Esophagus muscularis mucosa (tissue), 4 donors: ENCODE results near the gene MYMK. TPM values are rescaled to one million over a fixed set of nuclear protein-coding genes. Genes with fewer than 3 reads are reported as not detected.

ENCODE experiments used
- DNase-seq: peaks from one replicate; pipeline ENCODE4 v3.0.0-alpha.2; 2017; ENCODE audit errors: extremely low spot score
- H3K27ac ChIP-seq, 4 donors: fragments of 200-600 bp; sonication (generic); replicated peaks in 1 of 4; 1 replicate in 3 of 4; 2 replicates in 1 of 4; pipeline ENCODE4 v1.5.1; 2016 to 2019; ENCODE audit warnings: mild to moderate bottlenecking in 1 of 4
- H3K27me3 ChIP-seq, 4 donors: fragments of 200-600 bp; sonication (generic); one replicate each; pipeline versions ENCODE4 v1.5.1 to v1.6.0; 2016 to 2019
- H3K36me3 ChIP-seq, 4 donors: fragments of 200-600 bp; sonication (generic); one replicate each; pipeline ENCODE4 v1.5.1; 2016 to 2019
- H3K4me1 ChIP-seq, 4 donors: fragments of 200-600 bp; sonication (generic); one replicate each; pipeline ENCODE4 v1.5.1; 2016 to 2019
- H3K4me3 ChIP-seq, 4 donors: fragments of 200-600 bp; sonication (generic); 1 replicate in 2 of 4; 2 replicates in 2 of 4; pipeline ENCODE4 v1.5.1; 2016 to 2019; ENCODE audit warnings: mild to moderate bottlenecking in 4 of 4, moderate library complexity in 1 of 4
- H3K9me3 ChIP-seq, 4 donors: fragments of 200-600 bp; sonication (generic); 1 replicate in 3 of 4; 2 replicates in 1 of 4; pipeline ENCODE4 v1.5.1; 2016 to 2019
- CTCF ChIP-seq, 3 experiments: fragments of 200-600 bp in 2 of 3; fragments of 450-650 bp in 1 of 3; sonication (generic) in 2 of 3; IDR thresholded peaks; one replicate each; pipeline ENCODE4 v1.5.1; 2017 to 2019; ENCODE audit warnings: antibody characterized with exemption in 3 of 3, mild to moderate bottlenecking in 2 of 3, moderate library complexity in 1 of 3
- EP300 ChIP-seq: sonication (generic); formaldehyde crosslinking; IDR thresholded peaks from one replicate; pipeline ENCODE4 v1.6.1; 2017; ENCODE audit warnings: antibody characterized with exemption
- POLR2A ChIP-seq: fragments of 450-650 bp; IDR thresholded peaks from one replicate; pipeline ENCODE4 v1.6.1; 2017; ENCODE audit warnings: antibody characterized with exemption, moderate library complexity, mild to moderate bottlenecking, low read depth
- POLR2AphosphoS5 ChIP-seq, 2 donors: sonication (generic); formaldehyde crosslinking; IDR thresholded peaks; one replicate each; pipeline ENCODE4 v1.6.1; 2017; ENCODE audit warnings: antibody characterized with exemption in 2 of 2
- WGBS: methylation state at CpG from one replicate; pipeline ENCODE4 v1.1.5; 2018; 5-methylcytosine and 5-hydroxymethylcytosine counted together
- intact Hi-C: fragments of 100-400 bp; cut with DNase I; formaldehyde crosslinking; loops from one replicate; pipeline ENCODE4 v1.15.1; 2023
- total RNA-seq, 4 donors: library from RNA; depleted of rRNA; stranded (reverse); fragments of >200 nt; gene quantifications; one replicate each; pipeline versions ENCODE4 v1.1.0 to v1.2.1, GENCODE V29; 2016

The MYMK gene
- total RNA-seq, 4 donors from 2014 or later, result not detected

DNA sequence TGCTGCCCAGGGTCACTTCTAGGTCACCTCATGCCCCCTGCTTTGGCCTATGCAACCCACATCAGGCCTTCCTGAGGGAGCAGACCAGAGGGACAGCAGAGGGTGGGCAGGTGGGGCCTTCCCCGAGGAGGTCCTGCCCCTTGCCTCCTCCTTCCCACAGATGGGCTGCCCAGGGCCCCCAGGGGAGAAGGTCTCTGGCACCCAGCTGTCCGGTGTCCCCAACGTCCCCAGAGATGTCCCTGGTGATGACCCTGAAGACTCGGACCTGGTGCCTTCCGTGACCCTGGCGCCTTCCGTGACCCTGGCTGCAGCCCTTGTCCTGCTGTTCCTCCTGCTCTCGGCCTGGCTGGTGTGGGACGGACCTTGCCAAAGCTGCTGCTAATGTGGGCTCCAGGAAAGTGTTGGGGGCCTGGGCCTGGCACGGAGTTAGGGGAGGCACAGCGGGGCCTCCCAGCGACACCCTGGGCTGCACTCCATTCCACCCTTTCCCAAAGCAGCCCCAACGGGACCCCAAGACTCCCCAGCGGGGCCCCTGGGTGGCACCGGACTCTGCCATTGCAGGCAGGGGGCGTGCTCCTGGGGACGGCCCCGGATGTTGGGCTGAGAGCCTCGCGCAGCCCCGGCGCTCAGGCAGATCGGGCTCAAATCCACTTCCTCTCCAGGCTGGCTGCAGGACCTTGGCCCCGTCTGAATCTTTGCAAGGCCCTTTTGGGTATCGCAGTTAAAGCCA lies 39.1 kb downstream of the MYMK start:
- 54% methylated on average over 9 of the region's 25 CpGs for WGBS
- DNase-seq, result no peak
- Histone ChIP-seq H3K27ac (no peak overlapping the region), H3K27me3 (peaks cover 0 to 56% (median 0%) of the 10 kb centered on the region in 4 donors), H3K36me3 (no peaks in the 10 kb centered on the region), H3K4me3 (no peak overlapping the region), H3K4me1 (peaks cover 0 to 11% (median 7%) of the 10 kb centered on the region in 4 donors), H3K9me3 (no peaks in the 10 kb centered on the region)
- TF ChIP-seq EP300, result no peak
- no peak for TF ChIP-seq POLR2AphosphoS5 (IDR thresholded peaks at IDR 0.05)
- no peak for TF ChIP-seq CTCF (IDR thresholded peaks at IDR 0.05)
- no peak for TF ChIP-seq POLR2A
- intact Hi-C loops, result loop anchor here (2.0 kb wide), 2 partner anchors 79 to 299 kb away; no protein-coding TSS in a partner anchor

DNA sequence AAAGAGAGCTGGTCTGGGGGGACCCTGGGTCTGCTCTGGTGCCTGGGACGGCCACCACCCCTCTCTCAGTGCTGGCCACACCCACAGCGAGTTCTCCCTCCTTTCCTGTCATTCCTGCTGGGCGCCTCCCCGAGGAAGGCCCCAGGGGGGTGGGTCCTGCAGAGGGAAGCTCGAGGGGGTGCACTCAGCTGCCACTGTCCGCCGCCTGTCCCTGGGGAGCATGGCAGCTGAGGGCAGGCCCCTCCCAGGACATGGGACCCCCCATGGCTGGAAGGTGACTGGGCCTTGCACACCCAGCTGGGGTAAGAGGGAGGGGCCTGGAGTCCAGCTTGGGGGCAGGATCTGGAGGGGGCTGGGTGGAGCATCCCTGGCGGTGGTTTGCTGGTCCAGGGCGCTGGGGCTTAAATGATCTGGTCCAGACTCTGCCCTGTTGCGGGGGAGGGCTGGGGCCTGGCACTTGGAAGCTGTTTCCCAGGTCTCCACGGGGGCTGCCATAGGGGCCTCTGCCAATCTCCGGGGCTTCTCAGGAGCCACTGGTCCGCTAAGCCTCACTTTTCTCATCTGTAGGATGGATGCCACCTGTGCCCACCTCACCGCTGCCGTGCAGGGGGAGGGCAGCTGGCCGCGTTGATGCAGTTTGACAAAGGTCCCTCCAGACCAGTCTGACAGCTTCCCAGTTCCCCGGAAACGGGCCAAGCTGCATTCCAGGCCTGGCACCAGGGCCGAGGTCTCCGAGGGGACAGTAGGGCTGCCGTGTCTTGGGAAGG lies 39.9 kb downstream of the MYMK start:
- intact Hi-C loops, result no loop called here
- DNase-seq, result no peak
- H3K4me3 ChIP-seq, result no peak overlapping the region
- peaks cover 2 to 13% (median 8%) of the 10 kb centered on the region in 4 donors for H3K4me1 ChIP-seq
- no peak overlapping the region for H3K27ac ChIP-seq
- WGBS, result 59% methylated on average over 6 of the region's 22 CpGs
- H3K9me3 ChIP-seq, result no peaks in the 10 kb centered on the region
- TF ChIP-seq POLR2AphosphoS5 (IDR thresholded peaks at IDR 0.05) (no peak), EP300 (no peak), POLR2A (no peak), CTCF (IDR thresholded peaks at IDR 0.05) (no peak)
- H3K27me3 ChIP-seq, result peaks cover 0 to 49% (median 0%) of the 10 kb centered on the region in 4 donors
- H3K36me3 ChIP-seq, result no peaks in the 10 kb centered on the region

DNA sequence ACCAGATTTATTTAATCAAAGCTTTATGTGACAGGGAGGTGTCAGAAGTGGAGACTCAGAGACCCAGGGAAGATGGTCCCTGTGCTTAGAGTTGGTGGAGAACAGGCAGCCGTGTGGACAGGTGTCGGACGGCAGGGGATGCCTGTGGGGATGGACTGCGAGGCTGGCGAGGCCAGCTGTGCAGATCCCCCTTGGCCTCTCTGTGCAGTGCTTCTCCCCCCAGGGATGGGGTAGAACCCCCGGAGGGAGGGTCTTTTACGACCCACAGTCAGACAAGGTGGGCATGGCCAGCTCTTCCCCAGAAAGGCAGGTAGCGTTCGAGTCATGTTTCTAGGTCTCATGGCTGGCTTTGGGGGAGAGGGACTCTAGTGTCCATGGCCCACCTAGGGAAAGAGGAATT lies 41.1 kb downstream of the MYMK start:
- no peak for DNase-seq
- no peak for TF ChIP-seq CTCF (IDR thresholded peaks at IDR 0.05)
- no peak for TF ChIP-seq POLR2AphosphoS5 (IDR thresholded peaks at IDR 0.05)
- TF ChIP-seq EP300, result no peak
- no peak for TF ChIP-seq POLR2A
- H3K9me3 ChIP-seq, result no peaks in the 10 kb centered on the region
- H3K36me3 ChIP-seq, result no peaks in the 10 kb centered on the region
- intact Hi-C loops, result no loop called here
- H3K27ac ChIP-seq, result no peak overlapping the region
- no peak overlapping the region for H3K4me3 ChIP-seq
- H3K4me1 ChIP-seq, result peaks cover 14 to 25% (median 19%) of the 10 kb centered on the region in 4 donors
- H3K27me3 ChIP-seq, result peaks cover 0 to 38% (median 0%) of the 10 kb centered on the region in 4 donors
- WGBS, result 88% methylated on average over 9 of the region's 9 CpGs

- peaks cover 0 to 5% (median 0%) of the 10 kb centered on the region in 4 donors for H3K27me3 ChIP-seq
- 1% methylated on average over 8 of the region's 84 CpGs for WGBS
- peak within 1 kb of the TSS; percentile 62 to 74 (median 64) for H3K4me3 ChIP-seq
- H3K9me3 ChIP-seq, result no peaks in the 10 kb centered on the region
- H3K36me3 ChIP-seq, result peaks cover 4 to 26% (median 10%) of the 10 kb centered on the region in 4 donors
- H3K4me1 ChIP-seq, result peaks cover 20 to 26% (median 24%) of the 10 kb centered on the region in 4 donors
- peak; percentile 94 for DNase-seq
- peak within 1 kb of the TSS; percentile 67 to 75 (median 72) for H3K27ac ChIP-seq
- TF ChIP-seq EP300, result no peak
- TF ChIP-seq CTCF (IDR thresholded peaks at IDR 0.05), result no peak
- TF ChIP-seq POLR2AphosphoS5 (IDR thresholded peaks at IDR 0.05), result peak; percentile 42 to 82
- no peak for TF ChIP-seq POLR2A
- intact Hi-C loops, result no loop called here
Observed at GRCh38 chr9:133478851-133479711, 45.7 kb downstream of the MYMK start, which contains the start of gene SLC2A6. TSS of gene SLC2A6 (minus strand) at chr9:133479099. CDS start at chr9:133479059, 40 bp downstream.
